CD4-positive, alpha-beta T cell (primary cell): ENCODE data around the gene TAF6L. TPM values are rescaled to one million over a fixed set of nuclear protein-coding genes. Genes with fewer than 3 reads are reported as not detected.

Experiments
- ATAC-seq: fragments of 200-7000 bp; cut with Tn5 transposase; one replicate; pipeline ENCODE4 v1.10.0; 2022; ENCODE audit warnings: mild to moderate bottlenecking; ENCODE audit not compliant: poor library complexity
- CTCF ChIA-PET: fragments of 350-600 bp; sonication (Branson Sonifier 250); formaldehyde crosslinking; loops from one replicate; lab custom pipeline; 2021; ENCODE audit warnings: antibody characterized with exemption, inconsistent platforms; lab: Charles Lee
- POLR2A ChIA-PET: fragments of 350-600 bp; sonication (Branson Sonifier 250); formaldehyde crosslinking; loops from one replicate; lab custom pipeline; 2021; ENCODE audit warnings: antibody characterized with exemption, inconsistent platforms; lab: Charles Lee
- DNase-seq, 14 experiments: peaks; one replicate each; pipeline ENCODE4 v3.0.0-alpha.2; 2013 to 2020; ENCODE audit warnings: mixed read lengths in 2 of 14
- H3K27ac ChIP-seq, 2 donors: one replicate each; pipeline versions ENCODE4 v1.5.1 to v1.7.0; 2013; ENCODE audit warnings: low read length in 2 of 2, low read depth in 1 of 2, mild to moderate bottlenecking in 1 of 2
- H3K27me3 ChIP-seq, 2 experiments: 1 replicate in 1 of 2; 2 replicates in 1 of 2; pipeline versions ENCODE4 v1.6.1 to v1.7.0; 2013; ENCODE audit warnings: low read length in 2 of 2, control low read depth in 1 of 2, mild to moderate bottlenecking in 1 of 2, moderate library complexity in 1 of 2; ENCODE audit not compliant: insufficient read depth in 2 of 2, control insufficient read depth in 1 of 2
- H3K36me3 ChIP-seq: one replicate; pipeline ENCODE4 v1.6.1; 2013; ENCODE audit warnings: low read length, control low read depth; ENCODE audit not compliant: insufficient read depth
- H3K4me1 ChIP-seq: one replicate; pipeline ENCODE4 v1.6.1; 2013; ENCODE audit warnings: low read length, control low read depth; ENCODE audit not compliant: insufficient read depth
- H3K4me3 ChIP-seq: one replicate; pipeline ENCODE4 v1.5.1; 2013; ENCODE audit warnings: mild to moderate bottlenecking, low read length, moderate library complexity
- H3K9me3 ChIP-seq, 2 experiments: 1 replicate in 1 of 2; 2 replicates in 1 of 2; pipeline versions ENCODE4 v1.6.1 to v1.7.0; 2013; ENCODE audit warnings: low read length in 2 of 2, mild to moderate bottlenecking in 2 of 2, control low read depth in 1 of 2, moderate library complexity in 1 of 2; ENCODE audit not compliant: control insufficient read depth in 1 of 2, insufficient read depth in 1 of 2
- H3K27ac Mint-ChIP-seq: one replicate; pipeline ENCODE4 v1.8.0; 2020; ENCODE audit warnings: mixed read lengths
- H3K27me3 Mint-ChIP-seq: one replicate; pipeline ENCODE4 v1.8.0; 2021; ENCODE audit warnings: mixed read lengths
- H3K36me3 Mint-ChIP-seq: one replicate; pipeline ENCODE4 v1.8.0; 2021; ENCODE audit warnings: low read depth, mixed read lengths
- H3K4me1 Mint-ChIP-seq: one replicate; pipeline ENCODE4 v1.8.0; 2021; ENCODE audit warnings: low read depth, mixed read lengths
- H3K4me3 Mint-ChIP-seq: one replicate; pipeline ENCODE4 v1.8.0; 2020; ENCODE audit warnings: mild to moderate bottlenecking, mixed read lengths
- H3K9me3 Mint-ChIP-seq: one replicate; pipeline ENCODE4 v1.8.0; 2020; ENCODE audit warnings: mixed read lengths
- intact Hi-C, 2 experiments: fragments of 100-400 bp; cut with DNase I in 1 of 2; cut with micrococcal nuclease in 1 of 2; formaldehyde crosslinking; loops; one replicate each; pipeline versions ENCODE4 v1.15.1 to v1.9.0; 2023 to 2025; cut with DNase I, micrococcal nuclease
- total RNA-seq, 174 experiments: library from RNA in 2 of 174; stranded (reverse) in 2 of 174; gene quantifications; one replicate each; pipeline ENCODE4 v1.2.3 and lab custom pipeline; 2021 to 2026
- TF ChIP-seq, protein P1 (sequence below): fragments of 200-600 bp; IDR thresholded peaks from one replicate; pipeline ENCODE4 v1.8.0; 2022; ENCODE audit warnings: antibody characterized with exemption, mild to moderate bottlenecking

The TAF6L gene
- total RNA-seq, 2 experiments from 2014 or later: 11.5 to 11.8 TPM

- POLR2A ChIA-PET: interaction anchor here (0.7 to 8.8 kb wide), 14 partner anchors 9 to 127 kb away, joined by 3 to 273 read pairs (median 4); partner anchors contain the start of genes C11orf98, CSKMT, HNRNPUL2 and NXF1
- H3K27me3 Mint-ChIP-seq: no peaks in the 10 kb centered on the region
- H3K4me1 ChIP-seq: peaks cover 54% of the 10 kb centered on the region
- CTCF ChIA-PET: interaction anchor here (1.1 kb wide), 1 partner anchor 14 kb away, joined by 3 read pairs; the partner anchor contains the start of gene NXF1
- peak within 1 kb of the TSS; percentile 98 for H3K4me3 Mint-ChIP-seq
- peaks cover 85% of the 10 kb centered on the region for H3K36me3 Mint-ChIP-seq
- peak within 1 kb of the TSS; percentile 98 for H3K27ac Mint-ChIP-seq
- ATAC-seq (peak; percentile 79), DNase-seq (peak; percentile 82 to 93 (median 91))
- H3K9me3 ChIP-seq: no peaks in the 10 kb centered on the region
- no peaks in the 10 kb centered on the region for H3K27me3 ChIP-seq
- peak within 1 kb of the TSS; percentile 84 for H3K27ac ChIP-seq
- no peaks in the 10 kb centered on the region for H3K9me3 Mint-ChIP-seq
- peaks cover 59% of the 10 kb centered on the region for H3K4me1 Mint-ChIP-seq
- TF ChIP-seq, protein P1, sequence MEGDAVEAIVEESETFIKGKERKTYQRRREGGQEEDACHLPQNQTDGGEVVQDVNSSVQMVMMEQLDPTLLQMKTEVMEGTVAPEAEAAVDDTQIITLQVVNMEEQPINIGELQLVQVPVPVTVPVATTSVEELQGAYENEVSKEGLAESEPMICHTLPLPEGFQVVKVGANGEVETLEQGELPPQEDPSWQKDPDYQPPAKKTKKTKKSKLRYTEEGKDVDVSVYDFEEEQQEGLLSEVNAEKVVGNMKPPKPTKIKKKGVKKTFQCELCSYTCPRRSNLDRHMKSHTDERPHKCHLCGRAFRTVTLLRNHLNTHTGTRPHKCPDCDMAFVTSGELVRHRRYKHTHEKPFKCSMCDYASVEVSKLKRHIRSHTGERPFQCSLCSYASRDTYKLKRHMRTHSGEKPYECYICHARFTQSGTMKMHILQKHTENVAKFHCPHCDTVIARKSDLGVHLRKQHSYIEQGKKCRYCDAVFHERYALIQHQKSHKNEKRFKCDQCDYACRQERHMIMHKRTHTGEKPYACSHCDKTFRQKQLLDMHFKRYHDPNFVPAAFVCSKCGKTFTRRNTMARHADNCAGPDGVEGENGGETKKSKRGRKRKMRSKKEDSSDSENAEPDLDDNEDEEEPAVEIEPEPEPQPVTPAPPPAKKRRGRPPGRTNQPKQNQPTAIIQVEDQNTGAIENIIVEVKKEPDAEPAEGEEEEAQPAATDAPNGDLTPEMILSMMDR: no peak
- intact Hi-C loops: loop anchor here (1.0 to 2.0 kb wide), 3 partner anchors 14 to 39 kb away; partner anchors contain the start of genes NXF1 (in 1 of the 2) and TAF6L (in 1 of the 2)
- peak within 1 kb of the TSS; percentile 99 for H3K4me3 ChIP-seq
- peaks cover 66% of the 10 kb centered on the region for H3K36me3 ChIP-seq
Observed at GRCh38 chr11:62791501-62792201, 20.5 kb downstream of the TAF6L start, which contains the start of gene TMEM223. TSS of gene TMEM223 (minus strand) at chr11:62792006. CDS start at chr11:62791994, 12 bp downstream.

- H3K36me3 ChIP-seq: peaks cover 71% of the 10 kb centered on the region
- TF ChIP-seq, protein P1: no peak
- Mint-ChIP-seq H3K4me3 (peak overlapping the region; percentile 98), H3K9me3 (no peaks in the 10 kb centered on the region), H3K36me3 (peaks cover 87% of the 10 kb centered on the region), H3K27ac (peak overlapping the region; percentile 98), H3K27me3 (no peaks in the 10 kb centered on the region), H3K4me1 (peaks cover 56% of the 10 kb centered on the region)
- peaks cover 54% of the 10 kb centered on the region for H3K4me1 ChIP-seq
- H3K27me3 ChIP-seq: no peaks in the 10 kb centered on the region
- DNase-seq: peak in 4 of 14 experiments; percentile 8 to 58 (median 20)
- H3K27ac ChIP-seq: peak overlapping the region; percentile 78 to 84
- CTCF ChIA-PET: interaction anchor here (1.0 kb wide), 1 partner anchor 89 kb away, joined by 3 read pairs; the partner anchor contains the start of gene SLC3A2
- intact Hi-C loops: loop anchor here in 1 of 2 experiments (1.0 kb wide), 1 partner anchor 13 kb away; the partner anchor contains the start of gene NXF1
- peak; percentile 10 for ATAC-seq
- H3K9me3 ChIP-seq: no peaks in the 10 kb centered on the region
- peak overlapping the region; percentile 99 for H3K4me3 ChIP-seq
- POLR2A ChIA-PET: interaction anchor here (0.6 to 8.8 kb wide), 13 partner anchors 8 to 127 kb away, joined by 3 to 273 read pairs (median 3); partner anchors contain the start of genes C11orf98, CSKMT, HNRNPUL2 and NXF1
Observed at GRCh38 chr11:62792202-62792575, 21.0 kb downstream of the TAF6L start.

GRCh38 chr11:62794201-62794775, 23.1 kb downstream of the TAF6L start:
- Histone ChIP-seq H3K27me3 (no peaks in the 10 kb centered on the region), H3K36me3 (peaks cover 84% of the 10 kb centered on the region), H3K4me1 (peaks cover 36% of the 10 kb centered on the region), H3K9me3 (no peaks in the 10 kb centered on the region), H3K4me3 (no peak overlapping the region), H3K27ac (no peak overlapping the region)
- peaks cover 38% of the 10 kb centered on the region for H3K4me1 Mint-ChIP-seq
- no peak for ATAC-seq
- H3K9me3 Mint-ChIP-seq: no peaks in the 10 kb centered on the region
- TF ChIP-seq, protein P1: no peak
- DNase-seq: peak in 1 of 14 experiments; percentile 2
- H3K27ac Mint-ChIP-seq: peak overlapping the region; percentile 71
- POLR2A ChIA-PET: interaction anchor here (0.7 to 2.3 kb wide), 9 partner anchors 11 to 87 kb away, joined by 3 to 9 read pairs (median 6); partner anchors contain the start of genes HNRNPUL2, NXF1, POLR2G and SLC3A2
- H3K36me3 Mint-ChIP-seq: peaks cover 91% of the 10 kb centered on the region
- intact Hi-C loops: no loop called here
- CTCF ChIA-PET: interaction anchor here (0.9 to 1.0 kb wide), 2 partner anchors 8 to 87 kb away, joined by 3 to 6 read pairs; partner anchors contain the start of gene SLC3A2
- H3K27me3 Mint-ChIP-seq: no peaks in the 10 kb centered on the region
- peak overlapping the region; percentile 49 for H3K4me3 Mint-ChIP-seq
